IPS DF 6.9 (cell line): ENCODE measurements around the gene TPD52L3.

ENCODE experiments used
- DNase-seq: peaks from one replicate; pipeline ENCODE4 v3.0.0-alpha.2; 2013; ENCODE audit warnings: low read depth, low spot score
- H3K27ac ChIP-seq: one replicate; pipeline ENCODE4 v1.5.1; 2013; ENCODE audit warnings: low read length, control low read depth
- H3K27me3 ChIP-seq: 2 replicates; pipeline ENCODE4 v1.6.1; 2013; ENCODE audit warnings: mild to moderate bottlenecking, low read length; ENCODE audit not compliant: control insufficient read depth, insufficient read depth
- H3K36me3 ChIP-seq: 2 replicates; pipeline ENCODE4 v1.6.1; 2013; ENCODE audit warnings: low read length; ENCODE audit not compliant: control insufficient read depth, insufficient read depth
- H3K4me1 ChIP-seq: 2 replicates; pipeline ENCODE4 v1.6.1; 2013; ENCODE audit warnings: low read length; ENCODE audit not compliant: control insufficient read depth, insufficient read depth
- H3K4me3 ChIP-seq: 2 replicates; pipeline ENCODE4 v1.5.1; 2013; ENCODE audit warnings: mild to moderate bottlenecking, low read length
- H3K9me3 ChIP-seq: 2 replicates; pipeline ENCODE4 v1.6.1; 2013; ENCODE audit warnings: low read length, inconsistent platforms; ENCODE audit not compliant: control insufficient read depth, insufficient read depth
- WGBS: extraction: QIAGEN DNeasy Blood & Tissue Kit; methylation state at CpG from one replicate; pipeline ENCODE4 v1.1.7; 2013; ENCODE audit warnings: mixed read lengths, missing lambda C conversion rate; ENCODE audit not compliant: insufficient read length, insufficient coverage; 5-methylcytosine and 5-hydroxymethylcytosine counted together

Gene TPD52L3

GRCh38 chr9:6328103-6328502 is at the start of gene TPD52L3:
Gene TPD52L3 (plus strand): TSS chr9:6328375. CDS start chr9:6328596, 221 bp downstream.
- Histone ChIP-seq H3K4me3 (no peak within 1 kb of the TSS), H3K27ac (no peak within 1 kb of the TSS), H3K36me3 (no peaks in the 10 kb centered on the region), H3K4me1 (no peaks in the 10 kb centered on the region), H3K27me3 (no peaks in the 10 kb centered on the region), H3K9me3 (no peaks in the 10 kb centered on the region)
- WGBS, result no CpG with 5 or more reads among the region's 16 CpGs
- DNase-seq, result no peak

GRCh38 chr9:6301858-6302257 is 26.3 kb upstream of the TPD52L3 start:
- no peaks in the 10 kb centered on the region for H3K9me3 ChIP-seq
- no peaks in the 10 kb centered on the region for H3K4me1 ChIP-seq
- no peak for DNase-seq
- no peak overlapping the region for H3K27ac ChIP-seq
- H3K36me3 ChIP-seq, result no peaks in the 10 kb centered on the region
- no peak overlapping the region for H3K4me3 ChIP-seq
- no CpG with 5 or more reads among the region's 2 CpGs for WGBS
- H3K27me3 ChIP-seq, result no peaks in the 10 kb centered on the region

GRCh38 chr9:6302417-6302816 is 25.8 kb upstream of the TPD52L3 start:
- Histone ChIP-seq H3K27ac (no peak overlapping the region), H3K36me3 (no peaks in the 10 kb centered on the region), H3K4me1 (no peaks in the 10 kb centered on the region), H3K27me3 (no peaks in the 10 kb centered on the region), H3K9me3 (no peaks in the 10 kb centered on the region), H3K4me3 (no peak overlapping the region)
- no peak for DNase-seq

GRCh38 chr9:6304232-6304631 is 23.9 kb upstream of the TPD52L3 start:
- H3K9me3 ChIP-seq, result no peaks in the 10 kb centered on the region
- H3K4me1 ChIP-seq, result no peaks in the 10 kb centered on the region
- no peak overlapping the region for H3K4me3 ChIP-seq
- H3K27me3 ChIP-seq, result no peaks in the 10 kb centered on the region
- no peak for DNase-seq
- H3K36me3 ChIP-seq, result no peaks in the 10 kb centered on the region
- no peak overlapping the region for H3K27ac ChIP-seq

DNA sequence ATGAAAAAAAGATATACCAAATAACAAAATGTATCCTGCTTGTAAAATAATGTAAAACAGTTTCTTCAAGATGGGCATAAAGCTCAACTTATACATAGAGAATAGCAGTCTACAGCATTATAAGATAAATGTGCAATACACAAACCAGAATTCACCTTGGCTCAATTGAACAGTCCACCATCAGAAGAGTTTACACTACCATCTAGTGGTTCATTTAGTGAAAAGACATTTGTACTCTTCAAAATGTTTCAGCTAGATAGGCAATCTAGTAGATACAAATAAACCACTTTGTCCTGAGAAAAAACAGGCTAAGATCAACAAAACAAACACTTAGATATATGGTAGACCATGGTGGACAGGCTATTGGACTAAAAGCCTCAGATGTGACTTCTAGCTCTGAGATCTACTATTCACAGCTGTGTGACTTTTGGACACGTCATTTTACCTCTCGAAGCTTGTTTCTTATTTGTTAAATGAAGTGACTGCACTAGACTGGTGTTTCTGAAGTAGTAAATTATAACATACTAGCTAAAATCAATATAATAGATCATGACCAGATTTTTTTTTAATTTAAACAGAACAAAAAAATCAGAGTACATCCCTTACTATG is 22.1 kb upstream of the TPD52L3 start:
- Histone ChIP-seq H3K36me3 (no peaks in the 10 kb centered on the region), H3K4me1 (no peaks in the 10 kb centered on the region), H3K9me3 (no peaks in the 10 kb centered on the region), H3K4me3 (no peak overlapping the region), H3K27ac (no peak overlapping the region), H3K27me3 (no peaks in the 10 kb centered on the region)
- DNase-seq, result no peak
- WGBS, result no CpG with 5 or more reads among the region's 2 CpGs

DNA sequence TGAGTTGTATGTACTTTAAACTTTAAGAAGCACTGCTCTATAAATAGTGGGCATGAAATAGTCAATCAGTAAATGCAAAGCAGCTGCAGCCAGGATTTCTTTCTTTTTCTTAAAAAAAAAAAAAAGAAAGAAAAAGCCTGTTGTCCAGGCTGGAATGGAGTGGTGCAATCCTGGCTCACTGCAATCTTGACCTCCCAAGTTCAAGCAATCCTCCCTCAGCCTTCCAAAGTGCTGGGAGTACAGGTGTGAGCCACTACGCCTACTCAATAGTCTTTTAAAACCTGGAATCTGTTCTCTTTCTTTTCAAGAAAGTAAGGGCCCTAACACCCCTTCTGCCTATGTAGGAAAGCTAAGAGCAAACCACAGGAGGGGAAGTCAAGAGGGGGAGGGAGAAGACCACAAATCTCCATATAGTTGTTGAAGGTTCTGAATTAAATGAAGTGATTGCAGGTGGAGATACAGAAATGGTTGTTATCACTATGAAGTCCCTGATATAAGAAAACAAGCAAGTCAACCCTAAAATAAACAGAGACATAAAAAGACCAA is 20.6 kb upstream of the TPD52L3 start:
- no CpG with 5 or more reads among the region's 1 CpG for WGBS
- Histone ChIP-seq H3K27ac (no peak overlapping the region), H3K9me3 (no peaks in the 10 kb centered on the region), H3K4me3 (no peak overlapping the region), H3K4me1 (no peaks in the 10 kb centered on the region), H3K27me3 (no peaks in the 10 kb centered on the region), H3K36me3 (no peaks in the 10 kb centered on the region)
- DNase-seq, result no peak

DNA sequence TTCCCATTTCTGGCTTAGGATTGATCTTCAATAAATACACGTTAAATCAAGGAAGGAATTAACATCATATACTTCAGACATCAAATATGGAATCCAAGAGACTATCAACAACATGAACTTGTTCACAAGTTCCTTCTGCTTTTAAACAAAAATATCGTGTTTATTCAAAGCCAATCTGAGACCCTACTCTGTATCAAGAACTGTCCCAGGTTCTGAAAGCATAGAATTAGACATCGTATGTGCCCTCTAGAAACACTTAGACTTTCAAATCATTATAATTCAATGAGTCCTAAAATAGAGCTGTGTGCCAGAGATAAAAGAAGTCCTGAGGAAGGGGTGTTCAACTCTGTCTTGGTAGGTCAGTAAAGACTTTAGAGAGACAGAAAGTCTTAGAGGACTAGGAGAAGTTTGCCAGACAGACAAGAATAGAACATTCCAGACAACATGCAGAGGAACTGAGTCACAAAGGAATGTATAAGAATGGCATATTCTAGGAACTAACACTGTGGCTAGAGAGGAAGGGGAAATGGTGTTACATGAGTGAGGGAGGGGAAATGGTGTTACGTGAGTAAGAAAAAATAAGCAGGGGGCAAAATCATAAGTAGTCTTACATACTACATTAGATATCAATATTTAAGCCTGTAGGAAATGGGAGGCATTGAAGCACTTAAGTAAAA is 2.9 kb downstream of the TPD52L3 start:
- DNase-seq, result no peak
- no peaks in the 10 kb centered on the region for H3K36me3 ChIP-seq
- no peaks in the 10 kb centered on the region for H3K27me3 ChIP-seq
- no peaks in the 10 kb centered on the region for H3K4me1 ChIP-seq
- no peak overlapping the region for H3K4me3 ChIP-seq
- no CpG with 5 or more reads among the region's 4 CpGs for WGBS
- H3K9me3 ChIP-seq, result no peaks in the 10 kb centered on the region; the same call in 1 of the 2 replicates
- H3K27ac ChIP-seq, result no peak overlapping the region

- DNase-seq, result no peak
- no peak overlapping the region for H3K4me3 ChIP-seq
- H3K36me3 ChIP-seq, result no peaks in the 10 kb centered on the region
Measured at GRCh38 chr9:6334305-6334704, 6.1 kb downstream of the TPD52L3 start.

DNA sequence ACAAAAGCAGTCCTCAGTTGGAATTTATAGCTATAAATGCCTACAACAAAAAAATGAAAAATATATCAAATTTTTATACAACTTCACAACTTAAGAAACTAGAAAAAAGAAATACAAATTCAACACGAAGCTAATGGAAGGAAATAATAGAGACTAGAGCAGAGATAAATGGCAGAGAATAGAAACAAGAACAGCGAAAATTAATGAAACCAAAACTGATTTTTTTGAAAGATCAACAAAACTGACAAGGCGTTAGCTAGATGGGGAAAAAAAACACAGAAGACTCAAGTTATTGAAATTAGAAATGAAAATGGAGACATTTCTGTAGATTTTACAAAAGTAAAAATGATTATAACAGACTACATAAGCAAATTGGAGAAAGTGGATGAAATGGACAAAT is 20.6 kb downstream of the TPD52L3 start:
- no peak overlapping the region for H3K4me3 ChIP-seq
- H3K4me1 ChIP-seq, result no peaks in the 10 kb centered on the region
- no peaks in the 10 kb centered on the region for H3K9me3 ChIP-seq
- H3K27ac ChIP-seq, result no peak overlapping the region
- WGBS, result no CpG with 5 or more reads among the region's 3 CpGs
- H3K36me3 ChIP-seq, result no peaks in the 10 kb centered on the region
- H3K27me3 ChIP-seq, result no peaks in the 10 kb centered on the region
- DNase-seq, result no peak

More at GRCh38 chr9:6334305-6334704, 6.1 kb downstream of the TPD52L3 start:
- Histone ChIP-seq H3K9me3 (no peaks in the 10 kb centered on the region; the same call in 1 of the 2 replicates), H3K27ac (no peak overlapping the region), H3K27me3 (no peaks in the 10 kb centered on the region), H3K4me1 (no peaks in the 10 kb centered on the region)

- no peaks in the 10 kb centered on the region for H3K4me1 ChIP-seq
- no peak for DNase-seq
- no peaks in the 10 kb centered on the region for H3K9me3 ChIP-seq
- H3K27me3 ChIP-seq, result no peaks in the 10 kb centered on the region
- H3K4me3 ChIP-seq, result no peak overlapping the region
- no peak overlapping the region for H3K27ac ChIP-seq
- no peaks in the 10 kb centered on the region for H3K36me3 ChIP-seq
Measured at GRCh38 chr9:6351737-6352136, 23.6 kb downstream of the TPD52L3 start.
